Ovary (tissue), 9 donors: ENCODE measurements around the gene BRWD1. TPM values are rescaled to one million over a fixed set of nuclear protein-coding genes. Genes with fewer than 3 reads are reported as not detected.

Experiments used
- DNase-seq, 5 donors: peaks; one replicate each; pipeline ENCODE4 v3.0.0-alpha.2; 2019 to 2020
- H3K27ac ChIP-seq, 2 donors: fragments of 200-600 bp; one replicate each; pipeline versions ENCODE4 v1.5.1 to v1.8.0; 2019 to 2022
- H3K27me3 ChIP-seq: fragments of 200-600 bp; one replicate; pipeline ENCODE4 v1.8.0; 2022
- H3K36me3 ChIP-seq: fragments of 200-600 bp; sonication (generic); one replicate; pipeline ENCODE4 v1.5.1; 2019
- H3K4me1 ChIP-seq: one replicate; pipeline ENCODE4 v1.8.1; 2013; ENCODE audit warnings: mild to moderate bottlenecking, moderate library complexity; ENCODE audit not compliant: insufficient read depth
- H3K4me3 ChIP-seq: fragments of 200-600 bp; sonication (generic); one replicate; pipeline ENCODE4 v1.5.1; 2017
- H3K9me3 ChIP-seq, 2 donors: fragments of 200-600 bp in 1 of 2; sonication (generic) in 1 of 2; one replicate each; pipeline versions ENCODE4 v1.5.1 to v1.8.1; 2013 to 2019; ENCODE audit warnings: mild to moderate bottlenecking in 1 of 2, moderate library complexity in 1 of 2
- CTCF ChIP-seq, 3 donors: fragments of 450-650 bp in 2 of 3; fragments of 200-600 bp in 1 of 3; IDR thresholded peaks; one replicate each; pipeline versions ENCODE4 v1.5.1 to v1.8.0; 2016 to 2022; ENCODE audit warnings: antibody characterized with exemption in 3 of 3, mild to moderate bottlenecking in 1 of 3
- EP300 ChIP-seq: sonication (generic); formaldehyde crosslinking; IDR thresholded peaks from one replicate; pipeline ENCODE4 v1.6.1; 2017; ENCODE audit warnings: antibody characterized with exemption
- POLR2A ChIP-seq: fragments of 450-650 bp; IDR thresholded peaks from one replicate; pipeline ENCODE4 v1.6.1; 2017; ENCODE audit warnings: antibody characterized with exemption, mild to moderate bottlenecking, moderate library complexity
- WGBS, 3 donors: extraction: QIAGEN DNeasy Blood & Tissue Kit in 1 of 3; methylation state at CpG; one replicate each; pipeline versions ENCODE4 v1.1.5 to v1.1.7; 2013 to 2017; 5-methylcytosine and 5-hydroxymethylcytosine counted together
- intact Hi-C, 4 donors: fragments of 100-400 bp; cut with DNase I; formaldehyde crosslinking; loops; one replicate each; pipeline versions ENCODE4 v1.11.0 to v1.15.1; 2022 to 2023
- polyA plus RNA-seq, 2 donors: library from polyadenylated mRNA; stranded (reverse); fragments of 200-250 nt in 1 of 2; fragments of 350-450 nt in 1 of 2; fragmentation: Illumina TruSeq in 1 of 2; extraction: RNeasy Lipid Tissue Mini Kit (QIAGEN cat#74804) in 1 of 2; gene quantifications; one replicate each; pipeline ENCODE4 v1.2.3, GENCODE V29; 2013 to 2014
- total RNA-seq, 7 donors: library from RNA; depleted of rRNA in 2 of 7; stranded (reverse); fragments of >200 nt in 2 of 7; fragmentation: NEBNext Ultra II Directional in 3 of 7; extraction: Animal tissue kit (Norgen Biotek cat#: 25700) in 3 of 7; gene quantifications; one replicate each; pipeline versions ENCODE4 v1.1.0 to v1.2.4, GENCODE V29; 2016 to 2023
- donor health status: DM: no; HTN: no; CAD: no; lungs with moderate emphysema.
- donor health status: DM: no; HTN: no; CAD: no.
- donor health status: Bipolar disorder and iron deficiency.
- donor health status: DM: yes; HTN: yes; CAD: no.
- donor health status: DM: no; HTN: no; CAD: no.
- donor health status: DM: yes; HTN: yes; CAD: no.

The BRWD1 gene
- total and polyA plus RNA-seq, 9 donors = 15.7 to 73.0 (median 49.6) TPM

GRCh38 chr21:39350094-39351005, 36.9 kb upstream of the BRWD1 start:
- TF ChIP-seq EP300 = no peak
- no peak for TF ChIP-seq CTCF (IDR thresholded peaks at IDR 0.05)
- TF ChIP-seq POLR2A = no peak
- no peak for DNase-seq

GRCh38 chr21:39349211-39350093, 36.0 kb upstream of the BRWD1 start:
- intact Hi-C loops = loop anchor here in 3 of 4 donors (2.0 to 5.0 kb wide), 3 partner anchors 37 to 39 kb away; partner anchors contain the start of gene BRWD1 (in 1 of the 3)
- Histone ChIP-seq H3K4me1 (peaks cover 3% of the 10 kb centered on the region), H3K4me3 (peak overlapping the region; percentile 53), H3K27me3 (no peaks in the 10 kb centered on the region), H3K9me3 (no peaks in the 10 kb centered on the region), H3K36me3 (no peaks in the 10 kb centered on the region), H3K27ac (peak overlapping the region; percentile 95)
- 4 to 17% (median 8%) methylated on average over 32 to 56 of the region's 56 CpGs for WGBS, 3 donors
- peak; percentile 94 to 98 (median 95) for DNase-seq
- TF ChIP-seq CTCF (IDR thresholded peaks at IDR 0.05) (no peak), EP300 (no peak), POLR2A (no peak)

More at GRCh38 chr21:39350094-39351005, 36.9 kb upstream of the BRWD1 start:
- H3K4me3 ChIP-seq = peak overlapping the region; percentile 53
- H3K27ac ChIP-seq = no peak overlapping the region
- intact Hi-C loops = no loop called here
- H3K4me1 ChIP-seq = peaks cover 3% of the 10 kb centered on the region
- no peaks in the 10 kb centered on the region for H3K36me3 ChIP-seq
- no peaks in the 10 kb centered on the region for H3K9me3 ChIP-seq
- whole genome bisulfite sequencing, 3 donors = 63 to 76% (median 64%) methylated on average over 19 of the region's 19 CpGs
- no peaks in the 10 kb centered on the region for H3K27me3 ChIP-seq

- Histone ChIP-seq H3K27me3 (no peaks in the 10 kb centered on the region), H3K4me1 (peaks cover 3% of the 10 kb centered on the region), H3K9me3 (no peaks in the 10 kb centered on the region), H3K36me3 (no peaks in the 10 kb centered on the region), H3K4me3 (peak within 1 kb of the TSS; percentile 53), H3K27ac (peak within 1 kb of the TSS; percentile 95)
- WGBS, 3 donors = 0 to 1% (median 1%) methylated on average over 50 to 116 of the region's 116 CpGs
- intact Hi-C loops = loop anchor here in 3 of 4 donors (2.0 to 5.0 kb wide), 3 partner anchors 36 to 40 kb away; partner anchors contain the start of gene BRWD1 (in 1 of the 3)
- DNase-seq = peak; percentile 88 to 93 (median 90)
- peak; percentile 77 for TF ChIP-seq POLR2A
- TF ChIP-seq EP300 = no peak
Observed at GRCh38 chr21:39348355-39349210, 35.2 kb upstream of the BRWD1 start, which contains the start of gene HMGN1. HMGN1 (minus strand) TSS chr21:39349088; CDS start chr21:39348917, 171 bp downstream.

GRCh38 chr21:39348040-39348354, 34.6 kb upstream of the BRWD1 start:
- H3K27me3 ChIP-seq = no peaks in the 10 kb centered on the region
- H3K4me1 ChIP-seq = peaks cover 3% of the 10 kb centered on the region
- DNase-seq = no peak
- peak overlapping the region; percentile 53 for H3K4me3 ChIP-seq
- 0 to 2% (median 1%) methylated on average over 11 of the region's 11 CpGs for WGBS, 3 donors
- TF ChIP-seq CTCF (IDR thresholded peaks at IDR 0.05) = no peak
- no peak for TF ChIP-seq EP300
- no peak for TF ChIP-seq POLR2A
- intact Hi-C loops = loop anchor here in 3 of 4 donors (2.0 to 5.0 kb wide), 3 partner anchors 35 to 41 kb away; partner anchors contain the start of gene BRWD1 (in 1 of the 3)
- peak overlapping the region; percentile 95 for H3K27ac ChIP-seq
- H3K36me3 ChIP-seq = no peaks in the 10 kb centered on the region
- no peaks in the 10 kb centered on the region for H3K9me3 ChIP-seq
